HPDE6-E6E7 (cell line): ENCODE results near the gene CTIF.

Source experiments
- DNase-seq: peaks from one replicate; pipeline ENCODE4 v3.0.0; 2011; ENCODE audit warnings: missing footprints; ENCODE audit errors: extremely low spot score

The CTIF gene

DNA sequence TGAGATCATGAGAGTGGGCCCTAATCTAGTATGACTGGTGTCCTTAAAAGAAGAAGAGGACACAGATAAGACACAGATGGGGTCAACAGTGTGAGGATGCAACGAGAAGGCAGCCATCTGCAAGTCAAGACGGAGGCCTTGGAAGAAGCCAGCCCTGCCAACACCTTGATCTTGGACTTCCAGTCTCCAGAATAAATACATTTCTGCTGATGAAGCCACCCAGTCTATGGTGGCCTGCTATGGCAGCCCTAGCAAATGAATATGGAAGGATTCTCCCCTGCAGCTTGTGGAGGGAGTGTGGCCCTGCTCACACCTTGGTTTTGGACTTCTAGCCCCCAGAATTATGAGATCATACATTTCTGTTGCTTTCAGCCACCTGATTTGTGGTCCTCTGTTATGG is 12.3 kb downstream of the CTIF start:
- DNase-seq: no peak

DNA sequence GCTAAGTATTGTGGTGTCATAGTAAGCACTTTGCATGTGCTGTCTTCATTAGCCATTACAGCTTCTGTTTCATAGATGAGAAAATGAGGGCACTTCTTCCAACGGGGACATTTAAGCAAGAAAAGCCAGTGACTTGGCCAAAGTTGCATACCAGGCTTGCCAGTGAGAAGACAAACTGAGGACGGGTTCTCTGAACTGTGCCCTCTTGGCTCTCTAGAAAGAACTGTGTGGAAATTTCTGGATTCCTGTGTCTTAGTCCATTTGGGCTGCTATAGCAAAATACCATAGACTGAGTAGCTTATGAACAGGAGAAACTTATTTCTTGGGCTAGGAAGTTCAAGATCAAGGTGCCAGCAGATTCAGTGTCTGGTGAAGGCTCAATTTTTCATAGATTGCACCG is 13.3 kb downstream of the CTIF start:
- no peak for DNase-seq

DNA sequence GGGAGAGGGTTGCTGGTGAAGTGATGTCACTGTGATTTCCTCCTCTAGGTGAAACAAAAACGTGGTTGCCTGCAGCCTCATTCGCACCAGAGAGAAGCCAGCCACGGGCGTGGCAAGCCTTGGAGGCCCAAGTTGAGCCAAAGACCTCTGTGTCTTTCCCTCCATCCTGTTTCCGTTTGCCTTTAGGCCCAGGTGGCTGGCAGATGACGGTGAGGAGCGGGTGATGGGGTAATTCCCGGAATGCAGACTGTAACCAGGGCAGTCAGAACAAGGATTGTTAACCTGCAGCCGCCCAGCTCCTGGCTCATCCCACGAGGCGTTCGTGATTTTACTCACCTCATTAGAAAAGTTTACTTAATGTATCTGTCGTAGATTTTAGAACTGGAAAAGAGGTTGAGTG is 14.4 kb downstream of the CTIF start:
- no peak for DNase-seq

DNA sequence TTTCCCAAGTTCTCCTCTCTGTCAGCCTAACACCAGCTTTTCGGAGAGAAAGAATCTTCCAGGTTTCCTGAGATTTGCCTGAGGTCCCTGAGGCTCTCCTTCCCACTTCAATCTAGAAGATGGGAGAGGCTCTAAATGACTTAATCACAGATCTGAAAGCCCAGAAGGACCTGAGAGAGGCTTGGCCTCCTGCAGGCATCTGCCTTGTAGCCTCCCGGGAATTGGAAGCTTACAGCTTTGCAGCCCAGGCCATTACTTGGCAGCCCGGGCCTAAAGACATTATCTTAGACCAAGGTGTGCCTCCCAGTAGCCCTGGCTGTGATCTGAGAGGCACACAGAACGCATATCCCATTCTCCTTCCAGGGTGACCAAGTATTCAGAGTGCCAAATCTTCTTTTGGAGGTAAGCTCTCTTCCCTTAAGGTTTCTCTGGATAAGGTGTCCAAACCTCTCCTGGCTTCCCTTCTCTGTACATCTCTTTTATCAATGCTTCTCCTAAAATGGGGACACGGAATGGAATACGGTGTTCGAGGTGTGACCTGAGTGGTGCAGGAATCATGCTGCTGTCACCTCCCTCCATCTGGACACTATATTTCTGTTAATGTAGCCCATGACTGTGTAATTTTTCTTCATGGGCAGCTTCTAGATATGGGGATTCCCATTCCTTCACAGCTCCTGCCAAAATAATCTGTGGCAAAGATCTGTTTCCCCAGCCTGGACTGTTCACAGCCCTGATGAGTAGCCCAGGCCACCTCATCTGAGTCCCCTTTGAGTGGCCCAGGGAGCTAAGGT is 16.0 kb downstream of the CTIF start:
- DNase-seq: no peak

DNA sequence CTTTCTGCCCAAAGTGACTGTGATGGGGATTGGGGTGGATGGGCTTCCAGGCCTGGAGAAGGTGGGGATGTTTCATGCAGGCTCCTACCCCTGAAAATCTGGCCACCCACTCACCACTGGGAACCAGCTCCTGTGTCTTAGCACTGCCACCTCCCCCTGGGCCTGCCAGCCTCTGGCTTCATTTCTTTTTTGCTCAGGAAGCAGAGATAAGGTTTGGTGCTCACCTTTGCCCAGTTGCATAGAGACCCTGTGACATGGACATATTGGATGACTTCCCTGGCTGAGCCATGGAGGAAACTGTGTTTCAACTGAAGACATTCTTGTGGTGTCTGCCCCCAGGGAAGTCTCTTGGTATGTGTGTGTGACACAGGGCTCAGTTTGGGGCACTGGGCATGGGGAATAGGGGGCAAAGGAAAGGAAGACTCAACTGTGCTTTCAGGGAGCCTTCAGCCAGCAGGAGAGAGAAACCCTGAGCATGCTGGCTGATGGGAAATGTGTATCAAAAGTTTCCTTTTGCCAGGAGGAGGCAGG is 16.7 kb downstream of the CTIF start:
- DNase-seq: no peak

DNA sequence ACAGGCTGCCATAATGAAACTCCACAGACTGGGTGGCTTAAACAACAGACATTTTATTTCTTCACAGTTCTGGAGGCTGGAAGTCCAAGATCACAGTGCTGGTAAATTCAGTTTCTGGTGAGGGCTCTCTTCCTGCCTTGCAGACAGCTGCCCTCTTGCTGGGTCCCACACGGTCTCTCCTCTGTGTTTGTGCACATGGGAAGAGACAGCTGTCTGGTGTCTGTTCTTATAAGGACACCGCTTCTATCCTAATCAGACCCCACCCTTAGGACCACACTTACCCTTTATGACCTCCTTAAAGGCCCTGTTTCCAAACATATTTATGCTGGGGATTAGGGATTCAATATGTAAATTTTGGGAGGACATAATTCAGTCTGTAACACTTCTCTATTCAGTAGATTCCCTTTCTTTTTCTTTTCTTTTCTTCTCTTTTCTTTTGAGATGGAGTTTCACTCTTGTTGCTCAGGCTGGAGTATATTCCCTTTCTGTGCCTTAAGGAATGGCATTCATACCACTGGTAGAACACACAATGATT is 18.9 kb downstream of the CTIF start:
- no peak for DNase-seq

DNA sequence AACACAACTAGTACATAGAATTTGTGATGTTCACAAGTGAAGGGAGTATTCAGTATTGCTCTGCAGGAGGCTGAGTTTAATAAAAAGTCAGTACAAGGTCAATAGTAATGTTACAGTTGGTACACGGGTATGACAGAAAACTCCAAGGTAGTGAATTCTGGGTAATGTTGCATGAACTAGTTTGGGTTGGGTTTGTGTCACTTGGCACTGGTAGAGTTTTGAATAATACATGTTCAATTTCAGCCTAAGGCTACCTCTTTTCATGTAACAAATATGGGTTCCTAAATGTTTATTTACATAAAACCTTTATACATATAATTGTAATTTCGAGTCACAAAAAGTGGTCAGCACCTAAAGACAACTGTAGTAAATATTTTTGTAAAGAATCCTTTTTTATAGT is 19.4 kb downstream of the CTIF start:
- DNase-seq: no peak

DNA sequence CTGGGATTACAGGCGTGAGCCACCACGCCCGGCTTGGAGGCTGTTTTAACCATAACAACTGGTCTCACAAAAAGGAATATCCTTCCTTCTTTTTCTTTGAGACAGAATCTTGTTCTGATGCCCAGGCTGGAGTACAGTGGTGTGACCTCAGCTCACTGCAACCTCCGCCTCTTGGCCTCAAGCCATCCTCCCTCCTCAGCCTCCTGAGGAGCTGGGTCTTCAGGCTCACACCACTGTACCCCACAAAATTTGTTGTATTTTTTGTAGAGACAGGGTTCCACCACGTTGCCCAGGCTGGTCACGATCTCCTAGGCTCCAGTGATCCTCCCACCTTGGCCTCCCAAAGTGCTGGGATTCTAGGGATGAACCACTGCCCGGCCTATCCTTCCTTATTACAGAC is 21.7 kb downstream of the CTIF start:
- DNase-seq: no peak

DNA sequence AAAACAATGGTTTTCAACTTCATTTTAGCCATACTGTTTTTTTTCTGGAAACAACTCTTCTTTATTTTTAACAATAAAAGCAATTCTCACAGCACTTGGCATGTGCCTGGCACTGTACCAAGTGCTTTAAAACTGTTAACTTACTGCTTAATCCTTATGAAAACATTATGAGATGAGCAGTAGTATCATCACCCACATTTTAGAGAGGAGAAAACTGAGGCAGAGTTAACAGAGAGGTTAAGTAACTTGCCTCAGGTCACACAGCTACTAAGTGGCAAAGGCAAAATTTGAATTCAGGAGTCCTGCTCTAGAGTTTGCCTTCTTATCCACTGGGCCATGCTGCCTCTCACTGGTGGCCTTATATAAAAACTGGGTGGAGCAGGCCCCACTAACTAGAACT is 23.2 kb downstream of the CTIF start:
- no peak for DNase-seq

DNA sequence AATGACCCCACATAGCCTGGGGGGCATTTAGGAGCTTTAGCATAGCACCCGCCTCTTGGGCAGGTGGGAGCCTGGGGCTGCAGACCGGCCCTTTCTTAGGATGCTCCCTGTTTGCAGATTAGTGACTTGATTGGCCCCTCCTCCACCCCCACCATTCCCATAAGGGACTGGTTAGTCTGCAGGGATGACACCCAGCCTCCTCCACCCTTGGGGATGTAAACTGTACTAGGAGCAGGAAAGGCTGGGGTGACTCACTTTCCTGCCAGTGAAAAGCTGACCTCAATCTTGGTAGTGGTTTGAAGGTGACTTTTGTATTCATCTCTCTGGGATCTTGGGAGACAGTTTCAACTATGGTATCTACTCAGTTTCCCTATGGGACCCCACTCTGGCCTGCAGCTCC is 24.2 kb downstream of the CTIF start:
- DNase-seq: peak; percentile 66

DNA sequence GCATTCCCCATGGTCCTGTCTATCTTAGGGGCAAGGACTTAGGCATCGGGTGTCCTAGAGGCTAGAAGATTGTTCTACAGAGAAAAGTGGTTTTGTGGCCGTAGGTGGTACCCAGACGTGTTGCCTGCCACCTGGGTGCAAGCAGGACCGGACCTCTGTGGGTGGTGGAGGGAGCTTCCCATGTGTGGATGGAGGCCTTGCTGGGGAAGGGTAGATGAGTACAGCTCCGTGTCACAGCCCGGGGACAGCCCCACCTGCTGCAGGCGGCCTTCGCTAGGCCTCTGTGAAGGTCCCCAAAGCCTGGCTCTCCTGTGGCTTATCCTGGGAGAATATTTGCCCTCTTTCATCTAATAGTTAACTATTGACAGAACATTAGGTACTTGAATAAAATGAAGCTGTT is 25.3 kb downstream of the CTIF start:
- DNase-seq: no peak

DNA sequence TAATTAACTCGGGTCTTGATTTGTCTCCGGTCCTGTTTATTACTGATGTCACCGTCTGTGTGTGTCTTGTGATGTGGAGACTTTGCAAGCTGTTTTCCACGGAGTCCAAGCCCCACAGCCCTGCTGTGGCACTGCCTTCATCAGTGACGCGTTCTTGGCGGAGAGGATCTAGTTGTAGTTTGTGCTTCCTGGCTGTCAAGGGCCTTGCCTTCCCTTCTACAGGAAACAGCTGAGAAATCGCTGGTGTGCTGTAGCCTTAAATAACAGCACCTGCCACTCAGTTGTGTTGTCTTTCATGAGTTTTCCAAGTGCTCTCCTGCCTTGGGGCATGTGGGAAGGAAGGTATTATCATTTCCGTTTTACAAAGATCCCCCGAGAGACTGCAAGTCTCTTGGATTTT is 26.3 kb downstream of the CTIF start:
- DNase-seq: no peak

DNA sequence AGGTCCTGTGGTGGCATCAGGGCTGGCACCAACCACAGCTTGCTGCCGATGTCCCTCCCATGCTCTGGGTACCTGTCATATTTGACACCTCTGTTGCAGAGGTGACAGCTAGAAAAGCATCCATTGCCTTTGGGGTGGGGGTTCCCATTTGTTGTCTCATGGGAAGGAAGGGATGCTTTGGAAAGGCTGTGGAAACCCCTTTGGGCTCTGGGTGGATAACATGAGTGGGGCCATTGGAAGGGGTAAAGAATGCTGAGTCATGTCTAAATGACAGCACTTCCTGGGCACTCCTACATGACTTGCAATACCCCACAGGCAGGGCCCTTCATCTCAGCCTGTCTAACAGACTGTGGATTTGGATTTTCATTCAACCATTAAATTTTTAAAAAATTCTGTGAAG is 27.8 kb downstream of the CTIF start:
- DNase-seq: no peak

DNA sequence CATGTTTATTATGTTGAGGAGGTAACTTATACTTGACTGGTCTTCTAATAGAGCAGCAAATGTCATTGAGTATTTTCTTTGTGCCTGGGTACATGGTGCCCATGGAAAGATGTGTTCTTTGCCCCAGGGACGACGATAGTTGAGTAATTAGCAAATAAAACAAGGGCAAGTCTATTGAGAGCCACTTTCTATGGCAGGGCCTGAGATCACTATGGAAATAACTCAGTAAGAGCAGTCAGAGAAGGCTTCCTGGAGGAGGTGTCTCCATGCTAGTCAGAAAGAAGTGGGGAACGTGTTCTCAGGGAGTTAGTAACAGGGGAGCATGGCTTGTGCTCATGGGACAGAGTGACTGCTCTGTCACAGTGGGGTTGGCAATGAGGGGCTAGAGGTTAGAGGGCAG is 28.6 kb downstream of the CTIF start:
- DNase-seq: no peak

DNA sequence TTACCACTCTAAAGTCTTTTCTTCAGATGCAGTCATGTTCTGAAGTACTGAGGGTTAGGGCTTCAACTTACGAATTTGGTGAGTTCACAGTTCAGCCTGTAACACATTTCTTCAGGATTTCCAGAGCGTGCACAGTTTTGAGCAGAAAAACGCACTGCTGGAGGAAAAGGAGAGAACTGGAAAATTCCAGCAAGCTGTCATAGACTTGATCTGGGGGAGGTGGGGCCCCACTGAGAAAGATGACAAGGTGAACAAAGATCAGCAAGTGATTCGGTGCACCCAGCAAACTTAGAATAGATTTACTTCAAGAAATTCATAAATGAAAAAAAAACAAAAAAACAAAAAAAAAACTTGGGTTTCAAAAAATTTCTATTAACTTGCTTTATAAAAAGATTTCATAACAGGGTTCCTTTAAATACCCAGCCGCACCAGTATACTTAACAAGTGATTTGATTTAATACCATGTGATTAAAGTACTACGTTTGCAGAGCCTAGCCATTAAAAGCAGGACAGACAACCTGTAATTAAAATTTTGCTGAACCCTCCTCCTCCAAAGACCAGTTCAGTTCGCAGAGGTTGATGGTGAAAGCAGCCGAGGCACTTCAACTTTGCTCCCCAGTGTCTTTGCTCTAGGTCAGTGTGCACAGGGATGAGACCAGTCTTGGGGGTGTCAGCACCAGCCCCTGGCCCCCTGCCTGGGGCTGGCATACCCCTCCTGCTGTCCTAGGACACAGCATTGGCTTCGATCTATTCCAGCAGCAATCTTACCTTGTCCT is 30.5 kb downstream of the CTIF start:
- no peak for DNase-seq

DNA sequence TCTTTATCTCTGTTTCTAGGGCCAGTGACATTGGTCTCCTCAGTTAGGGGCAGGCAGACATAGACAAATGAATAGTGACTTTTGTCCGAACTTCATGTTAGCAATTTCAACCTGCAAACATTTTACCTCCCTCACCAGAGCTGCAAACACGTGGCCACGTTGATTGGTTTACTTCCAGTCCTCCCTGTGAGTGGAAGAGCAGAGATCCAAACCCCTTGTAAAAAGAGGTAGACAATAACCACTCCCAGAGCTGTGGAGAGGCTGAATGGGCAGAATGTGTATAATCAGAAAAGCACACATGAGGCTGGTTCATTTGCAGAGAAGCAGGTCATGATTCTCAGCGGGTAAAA is 31.1 kb downstream of the CTIF start:
- DNase-seq: no peak

DNA sequence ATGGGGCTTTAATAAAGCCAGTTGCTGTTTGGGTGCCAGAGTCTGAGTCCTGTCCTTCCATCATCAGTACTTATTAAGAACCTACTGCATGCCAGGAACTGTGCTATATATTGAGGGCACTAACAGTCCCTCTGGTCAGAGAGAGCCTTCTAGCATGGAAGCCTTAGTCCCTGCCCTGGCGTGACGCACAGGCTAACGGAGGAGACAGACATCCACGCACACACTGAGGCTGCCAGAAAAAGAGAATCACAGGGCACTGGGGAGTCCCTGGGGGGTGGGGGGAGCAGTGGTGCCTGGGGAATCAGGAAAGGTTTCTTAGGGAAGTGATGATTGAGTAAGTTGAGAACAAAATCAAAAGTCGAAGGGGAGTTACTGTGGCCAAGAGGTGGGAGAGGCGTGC is 31.5 kb downstream of the CTIF start:
- DNase-seq: no peak

DNA sequence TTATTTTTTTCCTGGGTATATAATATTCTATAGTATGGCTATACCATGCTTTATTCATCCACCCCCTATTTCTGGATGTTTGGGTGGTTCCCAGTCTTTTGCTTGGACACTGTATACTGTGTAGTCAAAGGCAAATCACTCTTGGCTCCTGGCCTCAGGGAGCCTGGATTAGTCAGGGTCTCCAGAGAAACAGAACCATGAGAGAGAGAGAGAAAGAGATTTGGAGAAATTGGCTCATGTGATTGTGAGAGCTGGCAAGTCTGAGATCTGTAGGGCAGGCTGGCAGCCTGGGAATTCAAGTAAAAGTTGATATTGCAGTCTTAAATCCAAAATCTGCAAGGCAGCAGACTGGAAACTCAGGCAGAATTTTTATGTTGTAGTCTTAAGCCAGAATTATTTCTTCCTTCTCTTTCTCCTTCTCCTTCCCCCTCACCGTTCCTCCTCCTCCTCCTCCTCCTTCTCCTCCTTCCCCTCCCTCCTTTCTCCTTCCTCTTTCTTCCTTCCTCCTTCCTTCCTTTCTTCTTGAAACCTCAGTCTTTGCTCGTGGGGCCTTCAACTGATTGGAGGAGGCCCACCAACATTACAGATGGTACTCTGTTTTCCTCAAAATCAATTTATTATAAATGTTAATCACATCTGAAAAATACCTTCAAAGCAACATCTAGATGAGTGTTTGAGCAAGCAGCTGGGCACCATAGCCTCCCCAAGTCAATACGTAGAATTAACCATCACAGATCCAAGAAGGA is 33.0 kb downstream of the CTIF start:
- DNase-seq: no peak

DNA sequence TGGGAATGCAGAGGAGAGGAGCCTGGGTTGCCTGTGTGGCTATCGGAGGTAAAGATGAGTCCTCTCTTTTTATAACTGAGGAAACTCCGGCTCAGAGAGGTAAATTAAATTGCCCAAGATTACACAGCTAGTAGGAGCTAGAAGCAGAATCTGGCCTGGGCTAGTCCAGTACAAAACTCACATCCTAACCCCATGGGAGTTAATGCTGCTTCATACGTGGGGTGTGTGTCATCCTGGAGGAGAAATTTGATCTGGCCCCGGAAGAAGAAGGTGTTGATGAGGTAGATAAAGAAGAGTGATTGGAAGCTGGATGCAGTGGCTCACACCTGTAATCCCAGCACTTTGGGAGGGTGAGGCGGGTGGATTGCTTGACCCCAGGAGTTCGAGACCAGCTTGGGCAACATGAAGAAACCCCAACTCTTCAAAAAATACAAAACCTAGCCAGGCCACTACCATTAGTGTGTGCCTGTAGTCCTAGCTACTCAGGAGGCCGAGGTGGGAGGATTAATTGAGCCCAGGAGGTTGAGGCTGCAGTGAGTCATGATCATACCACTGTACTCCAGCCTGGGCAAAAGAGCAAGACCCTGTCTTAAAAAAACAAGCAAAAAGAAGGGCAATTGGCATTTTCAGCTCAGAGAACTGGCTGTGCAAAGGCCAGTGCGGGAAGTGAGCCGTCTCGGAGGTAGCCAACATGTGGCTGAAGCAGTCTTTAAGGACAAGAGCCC is 33.7 kb downstream of the CTIF start:
- DNase-seq: no peak

DNA sequence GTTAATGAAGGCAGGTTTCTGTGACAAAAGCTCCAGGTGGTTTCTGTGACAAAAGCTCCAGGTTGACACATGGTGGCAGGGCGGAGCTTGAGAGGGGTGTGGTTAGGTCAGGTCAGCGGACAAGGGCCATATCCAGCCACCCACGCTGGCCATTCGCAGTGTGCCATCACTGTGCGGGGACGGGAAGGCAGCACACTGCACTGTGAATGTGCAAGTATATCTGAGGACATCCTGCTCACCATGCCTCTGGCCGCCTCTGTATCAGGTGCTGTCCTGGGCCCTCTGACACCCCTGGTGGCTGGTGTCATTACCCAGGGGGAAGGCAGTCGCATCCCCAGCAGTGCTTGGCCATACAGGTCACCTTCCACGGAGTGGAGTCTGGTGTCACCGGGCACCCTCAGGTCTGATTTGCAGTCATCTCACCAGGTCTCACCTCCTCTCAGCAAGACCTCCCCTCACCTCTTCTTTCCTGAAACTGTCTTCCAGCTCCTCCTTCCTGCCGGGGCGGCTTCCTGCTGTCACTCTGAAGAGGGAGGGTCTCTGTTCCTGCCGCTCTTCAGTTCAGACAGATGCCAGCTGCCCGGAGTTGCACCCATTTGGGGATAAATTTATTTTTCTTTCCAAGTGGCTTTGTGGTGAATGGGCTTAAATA is 34.9 kb downstream of the CTIF start:
- no peak for DNase-seq

DNA sequence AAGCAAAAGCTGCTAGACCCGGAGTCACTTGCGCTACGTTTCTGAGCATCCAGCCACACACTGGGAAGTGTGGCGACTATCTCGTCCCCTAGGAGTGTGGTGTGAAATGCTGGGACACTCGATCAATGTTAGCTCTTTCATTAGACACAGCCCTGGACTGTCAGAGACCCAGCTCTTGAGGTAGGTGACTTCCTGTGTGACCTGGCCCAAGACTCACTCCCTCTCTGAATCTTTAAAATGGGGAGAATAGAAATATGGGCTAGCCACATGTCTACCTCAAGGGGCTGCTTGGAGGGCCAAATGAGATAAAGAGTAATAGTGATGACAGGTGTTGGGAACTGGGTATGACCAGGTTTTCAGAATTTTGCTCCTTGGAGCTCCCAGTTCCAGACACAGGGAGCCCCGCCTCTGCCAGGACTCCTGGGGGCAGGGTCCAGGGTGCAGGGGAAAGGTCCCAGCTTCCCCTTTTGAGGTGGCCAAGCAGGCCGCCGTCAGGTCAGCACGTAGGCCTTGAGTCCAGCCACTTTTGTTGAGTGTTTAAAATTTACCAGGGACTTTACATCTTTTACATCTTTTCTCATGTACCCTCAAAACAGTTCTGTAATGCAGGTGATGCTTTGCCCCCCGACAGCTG is 36.0 kb downstream of the CTIF start:
- DNase-seq: no peak
